CD4-positive, alpha-beta T cell treated with Interleukin-4 for 4 hours (primary cell): ENCODE measurements around the gene ABHD14A.
A peak's percentile ranks its signal among the peaks of the same experiment; 100 is the strongest.

Source experiments
- DNase-seq: peaks from one replicate; pipeline ENCODE4 v3.0.0-alpha.2; 2020

The ABHD14A gene

GRCh38 chr3:51997935-51998596 is 23.2 kb downstream of the ABHD14A start:
- no peak for DNase-seq

DNA sequence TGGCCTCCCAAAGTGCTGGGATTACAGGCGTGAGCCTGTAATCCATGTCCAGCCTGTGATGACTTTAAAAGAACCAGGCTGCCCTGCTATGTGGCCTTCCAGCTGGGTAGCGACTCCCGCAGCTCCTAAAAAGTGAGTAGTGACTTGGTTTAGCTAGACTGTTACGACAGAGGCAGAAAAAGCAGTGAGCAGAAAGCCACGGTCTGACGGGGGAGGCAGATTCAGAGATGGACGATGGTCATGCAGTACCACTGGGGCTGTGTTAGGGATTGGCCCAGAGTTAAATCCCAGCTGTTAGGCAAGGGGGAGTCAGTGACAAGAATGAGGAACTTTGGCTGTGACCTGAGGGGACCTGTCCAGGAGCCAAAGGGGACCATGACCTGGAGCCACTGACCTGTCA is 23.9 kb downstream of the ABHD14A start:
- no peak for DNase-seq

DNA sequence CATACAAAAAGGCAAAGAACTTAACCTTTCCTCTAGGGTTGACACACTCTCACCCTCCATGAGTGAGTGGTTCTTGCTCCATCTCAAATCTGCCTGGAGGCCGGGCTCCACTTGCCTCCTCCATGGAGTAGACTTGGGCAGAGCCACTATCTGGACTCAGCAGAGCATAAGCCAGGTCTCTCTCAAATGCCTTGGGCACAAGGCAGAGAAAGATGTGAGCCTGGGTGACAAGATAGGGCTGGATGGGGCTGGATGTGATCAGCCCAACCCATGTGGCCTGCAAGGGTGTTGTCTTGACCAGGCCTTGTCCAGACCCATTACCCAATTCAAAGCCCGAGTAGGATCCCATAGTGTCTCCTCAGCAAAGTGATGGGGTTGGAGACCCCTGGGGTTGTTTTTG is 25.0 kb downstream of the ABHD14A start:
- no peak for DNase-seq

- DNase-seq: peak; percentile 78
These were observed 26.6 kb downstream of the ABHD14A start for GRCh38 chr3:52001443-52001974.

DNA sequence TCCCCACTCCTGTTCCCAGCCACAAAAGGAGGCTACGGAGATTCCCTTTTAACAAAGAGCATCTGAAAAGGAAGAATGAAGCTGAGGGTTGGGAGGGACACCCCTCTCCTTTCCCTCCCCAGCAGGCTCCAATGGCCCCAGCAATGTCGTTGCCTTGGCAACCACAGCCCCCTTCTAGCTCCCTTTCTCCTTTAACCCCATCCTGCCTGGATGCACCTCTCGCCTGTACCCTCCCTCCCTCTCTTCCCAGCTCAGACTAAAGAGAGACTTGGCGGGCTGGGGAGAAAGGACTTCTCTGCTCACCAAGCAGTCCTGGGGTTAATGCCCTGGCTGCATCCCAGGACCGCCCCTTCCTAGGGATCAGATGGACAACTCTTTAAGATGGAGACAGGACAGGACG is 27.9 kb downstream of the ABHD14A start:
- DNase-seq: no peak

GRCh38 chr3:52004163-52004787 is 29.4 kb downstream of the ABHD14A start:
- DNase-seq: no peak

GRCh38 chr3:52004906-52005395 is 30.1 kb downstream of the ABHD14A start:
- DNase-seq: no peak

DNA sequence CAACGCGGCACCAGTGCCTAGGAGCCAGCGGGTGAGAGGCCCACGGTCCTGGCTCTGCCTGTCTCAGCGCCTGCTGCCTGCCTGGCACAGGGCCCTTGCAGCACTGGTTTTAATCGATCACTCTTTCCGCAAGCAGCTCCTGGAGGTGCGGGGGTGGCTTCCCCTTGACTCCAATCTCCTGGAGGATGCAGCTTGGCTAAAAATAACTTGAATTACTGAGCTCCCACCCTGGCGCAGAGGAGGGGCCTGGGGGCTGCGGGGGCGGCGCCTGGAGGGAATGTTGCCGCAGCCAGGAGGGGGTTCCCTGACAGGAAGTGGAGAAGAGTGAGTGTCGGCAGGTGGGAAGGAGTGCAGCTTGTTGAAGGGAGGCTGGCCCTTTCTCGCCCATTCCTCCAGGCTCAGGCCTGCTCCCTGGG is 30.7 kb downstream of the ABHD14A start:
- DNase-seq: no peak

GRCh38 chr3:52006017-52006819 is 31.4 kb downstream of the ABHD14A start:
- no peak for DNase-seq

- DNase-seq: no peak
These were observed 31.9 kb downstream of the ABHD14A start for GRCh38 chr3:52006820-52007133.

- DNase-seq: no peak
These were observed 32.4 kb downstream of the ABHD14A start for GRCh38 chr3:52007291-52007690.

DNA sequence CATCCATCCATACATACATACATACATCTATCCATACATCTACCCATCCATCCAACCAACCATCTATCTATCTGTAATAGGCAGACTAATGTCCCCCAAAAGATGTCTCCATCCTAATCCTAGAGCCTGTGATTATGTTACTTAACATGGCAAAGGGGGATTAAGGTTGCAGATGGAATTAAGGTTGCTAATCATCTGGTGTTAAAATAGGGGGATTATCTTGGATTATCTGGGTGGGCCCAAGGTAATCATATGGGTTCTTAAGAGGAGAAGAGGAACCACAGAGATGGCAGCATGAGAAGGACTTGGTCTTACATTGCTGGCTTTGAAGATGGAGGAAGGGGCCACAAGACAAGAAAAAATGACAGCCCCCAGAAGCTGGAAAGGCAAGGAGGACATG is 35.6 kb downstream of the ABHD14A start:
- DNase-seq: no peak

DNA sequence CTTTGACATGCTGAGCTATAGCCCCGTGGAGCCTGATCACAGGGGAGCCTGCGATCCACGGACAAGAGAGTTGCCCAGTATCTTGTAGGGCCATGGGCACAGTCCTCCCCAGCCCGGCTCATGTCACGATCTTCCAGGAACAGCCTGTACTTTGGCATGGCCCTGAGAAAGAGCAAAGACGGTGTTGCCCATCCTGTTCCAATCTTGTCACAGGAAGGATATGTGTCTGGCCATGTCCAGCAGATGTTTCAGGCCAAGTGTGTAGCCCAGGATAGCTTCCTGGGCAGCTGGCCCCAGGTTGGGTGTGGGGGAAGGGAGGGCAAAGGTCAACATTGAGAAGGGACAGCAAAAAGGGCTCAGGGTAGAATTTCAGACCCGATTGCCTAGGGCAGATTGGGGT is 37.8 kb downstream of the ABHD14A start:
- no peak for DNase-seq

DNA sequence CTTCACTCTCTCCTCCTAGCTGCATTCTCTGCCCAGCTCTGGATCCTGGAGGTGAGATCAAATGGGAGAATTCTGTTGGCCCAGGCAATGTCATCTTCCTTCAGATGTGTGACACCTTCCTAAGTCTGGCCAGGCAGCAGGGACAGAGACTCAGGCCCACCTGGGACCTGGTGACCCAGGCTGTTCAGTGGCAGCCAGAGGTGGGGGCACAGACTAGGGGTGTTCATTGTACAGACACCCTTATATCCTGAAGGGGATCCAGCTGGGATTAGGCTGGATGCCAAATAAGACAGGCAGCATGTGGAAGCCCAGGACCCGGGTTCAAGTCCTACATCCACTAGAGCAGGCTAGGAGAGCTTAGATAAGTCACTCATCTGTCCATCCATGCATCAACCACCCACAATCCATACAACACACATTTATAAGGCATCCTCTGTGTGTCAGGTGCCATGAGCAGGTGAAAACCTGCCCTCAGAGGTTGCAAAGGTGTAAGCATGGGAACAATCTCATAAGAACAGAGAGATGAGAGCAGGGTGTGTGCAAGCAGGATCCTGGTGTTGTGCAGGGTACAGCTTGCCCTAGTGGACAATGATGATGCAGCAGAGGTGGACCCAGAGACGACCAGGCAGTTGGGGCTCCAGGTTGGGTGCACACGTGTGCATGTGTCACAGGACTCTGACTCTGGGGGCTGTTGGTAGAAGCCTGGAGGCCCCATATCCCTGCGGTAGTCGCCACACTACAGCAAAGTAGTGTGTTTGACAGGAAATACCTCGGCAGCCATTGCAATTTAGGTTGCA is 39.1 kb downstream of the ABHD14A start:
- DNase-seq: no peak

- no peak for DNase-seq
These were observed 39.7 kb downstream of the ABHD14A start for GRCh38 chr3:52014613-52015012.

- DNase-seq: no peak
These were observed 40.8 kb downstream of the ABHD14A start for GRCh38 chr3:52015438-52016228.

GRCh38 chr3:52017586-52017985 is 42.7 kb downstream of the ABHD14A start:
- no peak for DNase-seq

GRCh38 chr3:52018319-52019000 is 43.6 kb downstream of the ABHD14A start:
- no peak for DNase-seq

DNA sequence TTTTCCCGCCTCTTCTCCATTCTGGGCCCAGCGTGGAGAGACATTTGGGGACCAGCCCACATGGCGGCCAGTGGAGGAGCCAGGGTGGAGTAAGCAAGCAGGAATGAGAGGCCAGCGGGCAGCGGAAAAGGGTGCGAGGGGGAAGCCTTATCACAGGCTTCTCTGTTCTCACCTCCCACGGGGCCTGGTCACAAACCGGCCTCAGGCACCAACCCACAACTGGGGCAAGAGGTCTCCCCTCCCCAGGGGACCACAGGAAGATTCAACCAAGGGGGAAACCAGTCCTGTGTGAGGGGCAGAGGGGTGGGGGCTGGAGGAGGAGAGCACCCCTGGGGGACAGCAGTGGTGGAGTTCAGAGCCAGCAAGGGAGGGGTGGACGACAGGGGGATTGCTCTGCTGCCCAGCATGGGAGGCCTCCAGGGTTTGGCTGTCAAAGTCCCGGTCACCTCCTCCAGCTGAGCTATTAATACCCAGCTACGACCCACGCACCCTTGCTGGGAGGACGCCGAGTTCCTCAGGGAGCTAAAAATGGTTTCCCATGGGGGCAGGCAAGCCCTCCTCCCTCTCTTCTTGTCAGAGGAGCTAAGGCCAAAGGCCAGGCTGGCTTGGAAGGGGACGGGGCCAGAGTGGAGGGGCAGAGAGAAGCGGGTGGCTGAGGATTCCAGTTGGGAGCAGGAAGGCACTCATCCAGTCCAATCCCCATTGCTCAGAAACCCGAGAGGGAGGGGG is 44.7 kb downstream of the ABHD14A start:
- DNase-seq: no peak

DNA sequence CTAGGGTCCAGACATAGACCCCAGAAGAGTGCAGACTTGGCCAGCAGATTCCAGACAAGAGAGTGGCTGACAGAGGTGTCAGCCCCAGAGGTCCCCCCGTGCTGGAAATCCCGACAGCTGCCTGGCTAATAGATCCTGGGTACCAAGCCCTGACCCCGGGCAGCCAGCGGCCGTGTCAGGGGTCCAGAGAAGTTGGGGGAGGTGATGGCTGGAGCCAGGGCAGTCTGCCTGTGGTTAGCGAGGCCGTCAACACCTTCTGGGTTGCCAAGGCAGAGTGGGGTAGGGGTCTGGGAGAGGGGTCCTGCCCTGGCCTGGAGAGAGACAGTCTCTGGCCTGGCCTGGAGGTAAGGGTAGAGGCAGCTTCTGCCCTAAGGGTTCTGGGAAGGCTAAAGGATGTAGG is 45.9 kb downstream of the ABHD14A start:
- no peak for DNase-seq
